Mesothelial cell of epicardium (in vitro differentiated cells): ENCODE results near the gene FAM120A. TPM values are rescaled to one million over a fixed set of nuclear protein-coding genes. Genes with fewer than 3 reads are reported as not detected.

ENCODE experiments used
- DNase-seq, 2 experiments: peaks; one replicate each; pipeline ENCODE4 v3.0.0; 2021; ENCODE audit warnings: low spot score in 2 of 2; ENCODE audit not compliant: unreplicated experiment in 2 of 2
- H3K27ac Mint-ChIP-seq: 2 replicates; pipeline ENCODE4 v1.8.0; 2021; ENCODE audit warnings: mixed read lengths
- H3K27me3 Mint-ChIP-seq: 2 replicates; pipeline ENCODE4 v1.8.0; 2021; ENCODE audit warnings: low read depth, mixed read lengths
- H3K36me3 Mint-ChIP-seq: 2 replicates; pipeline ENCODE4 v1.8.0; 2021; ENCODE audit warnings: mixed read lengths
- H3K4me1 Mint-ChIP-seq: 2 replicates; pipeline ENCODE4 v1.8.0; 2021; ENCODE audit warnings: mixed read lengths
- H3K4me3 Mint-ChIP-seq: 2 replicates; pipeline ENCODE4 v1.8.0; 2021; ENCODE audit warnings: mild to moderate bottlenecking, moderate library complexity, mixed read lengths
- H3K9me3 Mint-ChIP-seq: 2 replicates; pipeline ENCODE4 v1.8.0; 2021; ENCODE audit warnings: mixed read lengths
- total RNA-seq: library from RNA; stranded (reverse); gene quantifications from 3 replicates; pipeline ENCODE4 v1.2.1, GENCODE V29; 2021
- TF ChIP-seq, protein P1 (sequence below): fragments of 200-600 bp; sonication (generic); IDR thresholded peaks from one replicate; pipeline ENCODE4 v1.5.0; 2021; ENCODE audit warnings: antibody characterized with exemption; ENCODE audit not compliant: unreplicated experiment

The FAM120A gene
- total RNA-seq, 1 donor from 2014 or later: 59.4 TPM

DNA sequence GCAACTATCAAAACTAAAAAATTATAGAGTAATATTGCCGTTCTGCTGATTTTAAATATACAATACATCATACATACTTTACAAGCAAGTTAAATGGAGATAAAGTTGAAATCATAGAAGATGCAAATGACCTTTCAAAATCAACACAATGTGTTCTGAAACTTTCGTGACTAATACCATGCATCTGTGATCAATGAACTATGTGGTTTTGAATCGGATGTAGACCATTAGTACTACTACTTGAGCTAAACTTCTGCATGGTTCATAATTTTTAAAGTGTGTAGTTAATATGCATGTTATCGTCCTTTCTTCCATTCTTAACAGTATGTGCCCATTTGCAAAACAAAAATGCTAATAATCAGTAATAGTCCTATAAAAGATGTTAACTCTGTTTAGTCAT is 113.6 kb downstream of the FAM120A start:
- TF ChIP-seq, protein P1, sequence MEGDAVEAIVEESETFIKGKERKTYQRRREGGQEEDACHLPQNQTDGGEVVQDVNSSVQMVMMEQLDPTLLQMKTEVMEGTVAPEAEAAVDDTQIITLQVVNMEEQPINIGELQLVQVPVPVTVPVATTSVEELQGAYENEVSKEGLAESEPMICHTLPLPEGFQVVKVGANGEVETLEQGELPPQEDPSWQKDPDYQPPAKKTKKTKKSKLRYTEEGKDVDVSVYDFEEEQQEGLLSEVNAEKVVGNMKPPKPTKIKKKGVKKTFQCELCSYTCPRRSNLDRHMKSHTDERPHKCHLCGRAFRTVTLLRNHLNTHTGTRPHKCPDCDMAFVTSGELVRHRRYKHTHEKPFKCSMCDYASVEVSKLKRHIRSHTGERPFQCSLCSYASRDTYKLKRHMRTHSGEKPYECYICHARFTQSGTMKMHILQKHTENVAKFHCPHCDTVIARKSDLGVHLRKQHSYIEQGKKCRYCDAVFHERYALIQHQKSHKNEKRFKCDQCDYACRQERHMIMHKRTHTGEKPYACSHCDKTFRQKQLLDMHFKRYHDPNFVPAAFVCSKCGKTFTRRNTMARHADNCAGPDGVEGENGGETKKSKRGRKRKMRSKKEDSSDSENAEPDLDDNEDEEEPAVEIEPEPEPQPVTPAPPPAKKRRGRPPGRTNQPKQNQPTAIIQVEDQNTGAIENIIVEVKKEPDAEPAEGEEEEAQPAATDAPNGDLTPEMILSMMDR: no peak
- H3K4me1 Mint-ChIP-seq: peaks cover 10% of the 10 kb centered on the region
- no peak for DNase-seq
- H3K36me3 Mint-ChIP-seq: peaks cover 23% of the 10 kb centered on the region
- H3K4me3 Mint-ChIP-seq: no peak overlapping the region
- no peaks in the 10 kb centered on the region for H3K27me3 Mint-ChIP-seq
- no peaks in the 10 kb centered on the region for H3K9me3 Mint-ChIP-seq
- no peak overlapping the region for H3K27ac Mint-ChIP-seq

DNA sequence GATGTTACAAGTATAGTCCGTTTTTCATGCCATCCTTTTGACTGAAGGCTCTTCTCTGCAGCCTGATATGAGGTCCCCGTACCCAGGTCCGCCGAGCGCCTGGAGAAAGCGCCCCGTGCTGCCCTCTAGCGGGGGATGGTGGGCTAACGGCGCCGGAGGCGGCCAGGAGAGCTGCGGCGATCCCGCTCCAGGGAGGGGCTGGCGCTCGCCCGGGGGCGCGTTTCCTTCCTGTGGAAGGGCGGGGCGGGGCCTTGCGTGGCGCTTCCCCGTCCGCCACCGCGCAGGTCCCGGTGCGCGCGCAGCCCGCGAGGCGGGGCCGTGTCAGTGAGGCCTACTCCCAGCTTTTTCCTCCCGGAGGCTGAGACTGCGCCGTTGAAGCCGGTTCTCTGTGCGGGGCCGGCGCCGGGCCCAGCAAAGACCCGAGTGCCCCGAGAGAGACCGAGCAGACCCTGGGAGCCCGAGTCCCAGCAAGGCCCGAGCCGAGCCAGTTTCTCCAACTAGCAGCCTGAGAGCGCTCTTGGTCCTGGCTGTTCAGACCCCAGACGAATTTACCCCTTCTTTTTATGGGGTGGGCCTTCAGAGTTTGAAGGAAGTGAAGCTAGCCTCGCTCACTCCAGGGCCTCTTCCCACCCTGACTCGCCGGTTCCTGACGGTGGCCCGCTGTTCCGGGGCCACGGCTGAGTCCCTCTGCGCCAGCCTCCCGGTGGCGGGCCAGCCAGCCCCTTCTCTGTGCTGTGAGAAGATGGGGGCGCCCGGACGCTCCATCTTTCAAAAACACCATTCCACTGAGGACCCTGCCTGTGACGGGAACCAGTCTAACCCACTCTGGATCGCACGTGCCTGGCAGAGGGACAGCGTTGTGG is 115.2 kb downstream of the FAM120A start:
- peaks cover 32% of the 10 kb centered on the region for H3K36me3 Mint-ChIP-seq
- peak; percentile 99 to 100 for DNase-seq
- peak overlapping the region; percentile 96 for H3K27ac Mint-ChIP-seq
- peaks cover 10% of the 10 kb centered on the region for H3K4me1 Mint-ChIP-seq
- no peaks in the 10 kb centered on the region for H3K27me3 Mint-ChIP-seq
- TF ChIP-seq, protein P1: peak; percentile 95
- peak overlapping the region; percentile 72 for H3K4me3 Mint-ChIP-seq
- H3K9me3 Mint-ChIP-seq: peaks cover 13% of the 10 kb centered on the region

DNA sequence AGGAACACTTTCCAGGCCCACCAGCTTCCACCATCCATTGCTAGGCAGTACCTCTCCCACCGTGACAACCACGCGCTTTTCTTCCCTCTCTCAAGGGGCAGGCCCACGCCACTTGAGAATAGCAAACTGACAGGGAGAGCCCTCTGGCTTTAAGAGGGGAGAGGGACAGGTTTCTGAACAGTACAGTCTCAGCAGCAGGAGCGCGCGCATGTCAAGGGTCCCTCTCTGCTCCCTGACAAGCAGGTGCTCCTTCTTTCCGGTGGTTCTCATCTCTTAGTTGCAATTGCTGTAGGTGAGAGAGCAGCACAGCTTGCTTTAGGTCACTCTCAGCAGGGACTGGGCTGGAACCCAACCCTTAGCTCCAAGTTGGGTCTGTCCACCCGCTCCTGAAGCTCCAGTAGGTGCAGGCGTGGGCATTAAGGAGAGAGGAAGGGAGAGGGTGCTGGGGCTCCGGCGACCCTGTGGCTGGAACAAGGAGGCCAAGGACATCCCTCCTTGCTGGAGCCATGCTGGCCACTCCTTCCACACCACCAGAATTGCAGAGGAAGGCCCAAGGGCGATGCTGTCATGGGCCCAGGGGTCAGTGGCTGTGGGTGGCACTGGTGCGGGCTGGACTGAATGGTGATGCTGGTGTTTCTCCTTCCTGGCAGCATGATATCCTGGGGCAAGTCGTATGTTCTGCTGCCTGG is 115.9 kb downstream of the FAM120A start:
- Mint-ChIP-seq H3K4me3 (peak overlapping the region; percentile 72), H3K36me3 (peaks cover 26% of the 10 kb centered on the region), H3K4me1 (peaks cover 10% of the 10 kb centered on the region), H3K9me3 (peaks cover 13% of the 10 kb centered on the region), H3K27ac (peak overlapping the region; percentile 96), H3K27me3 (no peaks in the 10 kb centered on the region)
- DNase-seq: no peak
- TF ChIP-seq, protein P1: no peak

DNA sequence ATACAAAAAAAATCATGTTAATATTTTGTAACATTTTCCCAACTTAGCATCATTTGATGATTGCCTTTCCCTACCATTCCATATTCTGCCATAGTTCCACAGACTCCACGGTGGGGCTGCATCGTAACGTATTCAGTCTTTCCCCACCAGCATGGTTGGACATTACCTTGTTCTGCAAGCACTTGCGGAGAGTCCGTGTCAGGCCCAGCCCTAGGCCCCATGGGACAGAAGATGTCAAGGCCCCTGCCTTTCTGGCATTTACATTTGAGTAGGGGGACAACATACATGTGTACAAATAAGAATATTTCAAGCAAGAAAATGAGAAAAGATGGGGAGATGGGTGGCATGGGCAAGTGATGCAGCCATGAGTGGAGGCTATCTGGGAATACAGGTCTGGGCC is 116.7 kb downstream of the FAM120A start:
- Mint-ChIP-seq H3K27me3 (no peaks in the 10 kb centered on the region), H3K4me3 (no peak overlapping the region), H3K4me1 (peaks cover 10% of the 10 kb centered on the region), H3K27ac (no peak overlapping the region), H3K9me3 (peaks cover 13% of the 10 kb centered on the region), H3K36me3 (peaks cover 22% of the 10 kb centered on the region)
- TF ChIP-seq, protein P1: no peak
- no peak for DNase-seq

DNA sequence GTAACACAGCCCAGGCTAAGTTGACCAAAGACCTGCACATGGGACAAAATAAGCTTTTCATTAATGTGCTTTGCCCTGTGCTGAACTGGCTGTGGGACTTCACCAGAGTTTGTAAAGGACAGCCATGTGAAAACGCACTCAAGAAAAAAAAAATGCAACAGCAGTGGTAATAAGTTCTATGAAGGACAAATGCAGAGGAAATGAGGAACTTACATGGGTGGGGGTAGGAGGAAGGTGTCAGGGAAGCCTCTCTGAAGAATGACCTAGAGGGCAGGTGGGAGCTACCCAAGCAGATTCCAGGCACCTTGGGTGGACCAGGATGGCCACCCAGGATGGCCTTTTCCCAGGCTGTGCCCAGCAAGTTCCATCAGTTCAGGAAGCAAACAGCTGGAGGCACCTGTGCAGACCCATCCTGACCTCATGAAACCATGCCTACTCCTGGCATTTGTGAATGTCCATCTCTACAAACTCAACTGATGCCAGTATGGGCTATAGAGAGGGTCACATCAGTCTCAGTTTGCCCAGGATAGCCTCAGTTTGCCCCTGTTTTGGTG is 118.2 kb downstream of the FAM120A start:
- Mint-ChIP-seq H3K4me3 (no peak overlapping the region), H3K27ac (no peak overlapping the region), H3K36me3 (peaks cover 9% of the 10 kb centered on the region), H3K9me3 (peaks cover 13% of the 10 kb centered on the region), H3K4me1 (peaks cover 11% of the 10 kb centered on the region), H3K27me3 (no peaks in the 10 kb centered on the region)
- no peak for DNase-seq
- TF ChIP-seq, protein P1: no peak
